Activated naive CD4-positive, alpha-beta T cell treated with anti-CD3 and anti-CD28 coated beads for 36 hours (primary cell): Measurements from ENCODE around the gene IVD. TPM values are rescaled to one million over a fixed set of nuclear protein-coding genes. Genes with fewer than 3 reads are reported as not detected.
A peak's percentile ranks its signal among the peaks of the same experiment; 100 is the strongest.

ENCODE experiments used
- CTCF ChIA-PET: fragments of 350-600 bp; sonication (Branson Sonifier 250); formaldehyde crosslinking; loops from one replicate; lab custom pipeline; 2021; ENCODE audit warnings: antibody characterized with exemption; lab: Charles Lee
- DNase-seq: peaks from one replicate; pipeline ENCODE4 v3.0.0-alpha.2; 2020
- H3K27ac Mint-ChIP-seq: one replicate; pipeline ENCODE4 v1.8.0; 2021; ENCODE audit warnings: mild to moderate bottlenecking, mixed read lengths
- H3K27me3 Mint-ChIP-seq: one replicate; pipeline ENCODE4 v1.8.0; 2021; ENCODE audit warnings: low read depth, mixed read lengths
- H3K36me3 Mint-ChIP-seq: one replicate; pipeline ENCODE4 v1.8.0; 2021; ENCODE audit warnings: low read depth, mixed read lengths
- H3K4me1 Mint-ChIP-seq: one replicate; pipeline ENCODE4 v1.8.0; 2021; ENCODE audit warnings: low read depth, mixed read lengths
- H3K4me3 Mint-ChIP-seq: one replicate; pipeline ENCODE4 v1.8.0; 2021; ENCODE audit warnings: mild to moderate bottlenecking, moderate library complexity, mixed read lengths
- H3K9me3 Mint-ChIP-seq: one replicate; pipeline ENCODE4 v1.8.0; 2021; ENCODE audit warnings: mixed read lengths
- intact Hi-C: fragments of 100-400 bp; cut with micrococcal nuclease; formaldehyde crosslinking; loops from one replicate; pipeline ENCODE4 v1.15.1; 2023
- total RNA-seq, 2 experiments: library from RNA; stranded (reverse); gene quantifications; one replicate each; pipeline ENCODE4 v1.2.3, GENCODE V29; 2021

IVD gene
- 10 to 100 TPM; 33.1 to 34.1 TPM for total RNA-seq

DNA sequence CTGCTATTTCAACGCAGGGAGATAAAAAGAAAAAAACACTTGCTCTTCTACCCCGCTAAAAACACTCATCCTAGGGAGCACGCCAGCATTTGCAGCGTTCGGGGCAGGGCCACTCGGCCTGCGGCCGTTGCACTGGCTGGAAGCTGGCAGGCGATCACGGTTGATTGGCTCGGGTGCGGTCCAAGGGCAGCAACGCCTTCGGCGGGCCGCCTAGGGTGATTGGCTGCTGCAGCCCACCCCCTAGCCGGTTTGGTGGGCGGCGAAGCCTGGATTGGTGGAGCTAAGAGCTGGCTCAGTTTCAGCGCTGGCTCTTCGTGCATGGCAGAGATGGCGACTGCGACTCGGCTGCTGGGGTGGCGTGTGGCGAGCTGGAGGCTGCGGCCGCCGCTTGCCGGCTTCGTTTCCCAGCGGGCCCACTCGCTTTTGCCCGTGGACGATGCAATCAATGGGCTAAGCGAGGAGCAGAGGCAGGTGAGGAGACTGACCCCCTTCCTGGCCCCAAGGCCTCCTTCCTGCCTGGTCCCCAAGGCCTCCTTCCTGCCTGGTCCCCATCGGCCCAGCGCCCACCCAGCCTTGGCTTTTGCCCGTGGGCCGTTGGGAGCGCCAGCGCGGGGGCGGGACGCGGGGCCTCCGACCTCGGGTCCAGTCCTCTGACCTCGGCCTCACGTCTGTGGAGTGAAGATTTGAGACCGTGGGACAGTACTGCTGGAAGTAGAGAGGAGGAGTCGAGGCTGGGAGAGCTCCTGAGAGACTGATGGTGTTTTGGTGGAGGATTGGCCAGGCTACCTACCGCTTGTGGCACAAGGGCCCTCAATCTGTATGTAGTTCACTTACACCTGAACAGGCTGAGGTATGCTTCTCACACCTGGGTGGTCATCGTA, at the start of gene IVD:
Gene IVD, plus strand, starts transcription at position 295 of the 881 bp plus-strand sequence. Its CDS starts 33 bp downstream, at position 328.
- CTCF ChIA-PET = interaction anchor here (0.6 to 3.8 kb wide), 6 partner anchors 17 to 87 kb away, joined by 3 to 20 read pairs (median 9); no protein-coding TSS in a partner anchor
- intact Hi-C loops = loop anchor here (1.0 to 10.0 kb wide), 4 partner anchors 23 to 361 kb away; partner anchors contain the start of genes KNSTRN and RMDN3
- no peaks in the 10 kb centered on the region for H3K27me3 Mint-ChIP-seq
- peak within 1 kb of the TSS; percentile 71 for H3K27ac Mint-ChIP-seq
- peak; percentile 94 for DNase-seq
- peak within 1 kb of the TSS; percentile 83 for H3K4me3 Mint-ChIP-seq
- H3K4me1 Mint-ChIP-seq = peaks cover 56% of the 10 kb centered on the region
- H3K36me3 Mint-ChIP-seq = peaks cover 12% of the 10 kb centered on the region
- no peaks in the 10 kb centered on the region for H3K9me3 Mint-ChIP-seq

- intact Hi-C loops = loop anchor here (5.0 kb wide), 1 partner anchor 49 kb away; the partner anchor contains the start of gene PLCB2
- no peak for DNase-seq
- H3K36me3 Mint-ChIP-seq = no peaks in the 10 kb centered on the region
- H3K4me3 Mint-ChIP-seq = no peak overlapping the region
- no peak overlapping the region for H3K27ac Mint-ChIP-seq
- peaks cover 5% of the 10 kb centered on the region for H3K27me3 Mint-ChIP-seq
- peaks cover 2% of the 10 kb centered on the region for H3K4me1 Mint-ChIP-seq
- no peaks in the 10 kb centered on the region for H3K9me3 Mint-ChIP-seq
- CTCF ChIA-PET = interaction anchor here (0.7 to 2.3 kb wide), 7 partner anchors 11 to 49 kb away, joined by 3 to 21 read pairs (median 6); no protein-coding TSS in a partner anchor
Observed at GRCh38 chr15:40355976-40356585, 49.5 kb upstream of the IVD start.

- Mint-ChIP-seq H3K9me3 (no peaks in the 10 kb centered on the region), H3K4me1 (peaks cover 2% of the 10 kb centered on the region), H3K27ac (no peak overlapping the region), H3K27me3 (peaks cover 5% of the 10 kb centered on the region), H3K36me3 (no peaks in the 10 kb centered on the region), H3K4me3 (peak overlapping the region; percentile 16)
- intact Hi-C loops = loop anchor here (5.0 kb wide), 1 partner anchor 50 kb away; the partner anchor contains the start of gene PLCB2
- CTCF ChIA-PET = interaction anchor here (0.8 to 2.3 kb wide), 5 partner anchors 11 to 66 kb away, joined by 3 to 16 read pairs (median 3); no protein-coding TSS in a partner anchor
- no peak for DNase-seq
Observed at GRCh38 chr15:40357246-40357645, 48.3 kb upstream of the IVD start.

DNA sequence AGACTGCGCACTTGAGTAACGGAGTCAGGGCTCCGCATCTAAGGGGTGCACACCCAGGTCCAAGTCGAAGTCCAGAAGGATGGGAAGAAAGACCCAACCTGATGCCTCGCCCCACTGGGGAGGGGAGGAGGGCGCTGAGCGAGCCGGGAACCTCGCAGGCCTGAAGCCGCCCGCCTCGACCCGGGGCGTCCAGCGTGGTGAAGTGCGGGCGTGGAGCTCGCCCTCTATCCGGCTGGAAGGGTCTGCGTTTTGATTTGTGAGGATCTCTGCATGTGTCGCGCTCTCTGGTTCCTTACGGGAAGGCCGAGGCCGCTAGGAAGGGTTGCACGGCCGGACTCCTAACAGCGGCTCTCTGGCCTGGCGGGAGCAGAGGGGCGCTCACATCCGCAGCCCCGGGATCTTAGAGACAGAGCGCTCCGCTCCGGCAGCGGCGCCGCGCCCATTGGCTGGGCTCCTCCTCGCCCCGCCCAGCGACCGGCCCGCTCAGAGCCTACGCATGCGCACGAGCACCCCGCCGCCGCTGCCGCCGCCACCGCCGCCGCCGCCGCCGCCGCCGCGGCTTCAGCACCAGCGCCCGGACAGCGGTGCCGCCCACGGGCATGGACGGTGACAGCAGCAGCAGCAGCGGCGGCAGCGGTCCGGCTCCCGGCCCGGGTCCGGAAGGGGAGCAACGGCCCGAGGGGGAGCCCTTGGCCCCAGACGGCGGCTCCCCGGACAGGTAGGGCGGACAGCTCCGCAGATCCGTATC, 47.7 kb upstream of the IVD start, which contains the start of gene DISP2:
Gene DISP2, plus strand, starts transcription at position 497 of the 748 bp plus-strand sequence. Its CDS starts 103 bp downstream, at position 600.
- Mint-ChIP-seq H3K36me3 (no peaks in the 10 kb centered on the region), H3K27me3 (peaks cover 5% of the 10 kb centered on the region), H3K4me3 (peak within 1 kb of the TSS; percentile 72), H3K9me3 (no peaks in the 10 kb centered on the region), H3K27ac (no peak within 1 kb of the TSS), H3K4me1 (peaks cover 2% of the 10 kb centered on the region)
- DNase-seq = peak; percentile 90
- intact Hi-C loops = loop anchor here (1.0 to 5.0 kb wide), 4 partner anchors 10 to 51 kb away; partner anchors contain the start of genes KNSTRN and PLCB2
- CTCF ChIA-PET = interaction anchor here (0.8 to 2.3 kb wide), 5 partner anchors 10 to 65 kb away, joined by 3 to 16 read pairs (median 3); no protein-coding TSS in a partner anchor

GRCh38 chr15:40358471-40359353, 46.9 kb upstream of the IVD start:
- H3K9me3 Mint-ChIP-seq = no peaks in the 10 kb centered on the region
- no peak for DNase-seq
- no peaks in the 10 kb centered on the region for H3K36me3 Mint-ChIP-seq
- CTCF ChIA-PET = interaction anchor here (2.3 kb wide), 1 partner anchor 14 kb away, joined by 16 read pairs; no protein-coding TSS in a partner anchor
- intact Hi-C loops = loop anchor here (1.0 to 5.0 kb wide), 4 partner anchors 10 to 51 kb away; partner anchors contain the start of genes KNSTRN and PLCB2
- H3K4me3 Mint-ChIP-seq = peak overlapping the region; percentile 57
- H3K4me1 Mint-ChIP-seq = peaks cover 2% of the 10 kb centered on the region
- peaks cover 5% of the 10 kb centered on the region for H3K27me3 Mint-ChIP-seq
- no peak overlapping the region for H3K27ac Mint-ChIP-seq

DNA sequence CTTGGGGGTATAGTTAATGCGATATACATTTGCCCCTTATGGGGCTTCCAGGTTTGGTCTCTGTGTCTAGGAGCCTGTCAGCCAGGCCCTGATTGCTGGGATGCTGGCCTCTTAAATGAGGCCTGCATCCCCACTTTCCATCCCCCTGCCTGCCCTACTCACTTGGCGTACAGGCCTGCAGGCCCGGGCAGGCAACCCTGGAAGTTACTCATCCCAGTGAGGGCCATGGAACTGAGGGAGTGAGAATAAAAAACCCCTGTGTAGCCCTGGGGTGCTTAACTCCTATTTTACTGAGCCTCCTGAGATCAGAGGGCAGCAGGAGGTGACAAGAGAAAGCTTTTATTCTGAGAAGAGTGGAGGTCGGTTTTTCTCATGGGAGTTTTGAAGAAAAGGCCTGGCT, 45.6 kb upstream of the IVD start:
- Mint-ChIP-seq H3K27ac (no peak overlapping the region), H3K9me3 (no peaks in the 10 kb centered on the region), H3K27me3 (peaks cover 5% of the 10 kb centered on the region), H3K4me3 (no peak overlapping the region), H3K4me1 (peaks cover 2% of the 10 kb centered on the region), H3K36me3 (no peaks in the 10 kb centered on the region)
- intact Hi-C loops = no loop called here
- no peak for DNase-seq
- CTCF ChIA-PET = interaction anchor here (0.7 kb wide), 1 partner anchor 10 kb away, joined by 3 read pairs; no protein-coding TSS in a partner anchor

DNA sequence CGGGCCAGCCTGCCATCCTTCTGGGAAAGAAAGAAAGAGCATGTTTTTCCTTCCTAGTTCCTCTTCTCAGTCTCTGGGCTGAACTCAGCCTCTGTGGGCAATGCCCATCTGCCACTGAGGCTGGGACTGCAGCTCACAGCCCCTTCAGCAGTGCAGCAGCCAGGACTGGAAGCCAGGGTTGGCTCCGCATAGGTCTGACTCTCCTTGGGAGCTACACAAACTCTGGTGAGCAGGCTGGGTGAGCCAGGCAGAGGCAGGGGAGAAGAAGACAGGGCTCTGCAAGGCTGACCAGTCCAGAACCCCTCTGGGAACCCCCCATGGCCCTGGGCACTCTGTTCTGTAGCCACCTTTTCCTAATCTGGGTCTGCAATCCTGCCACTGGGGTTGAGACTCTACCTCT, 44.0 kb upstream of the IVD start:
- H3K9me3 Mint-ChIP-seq = no peaks in the 10 kb centered on the region
- intact Hi-C loops = no loop called here
- H3K27ac Mint-ChIP-seq = no peak overlapping the region
- no peaks in the 10 kb centered on the region for H3K36me3 Mint-ChIP-seq
- DNase-seq = no peak
- peaks cover 2% of the 10 kb centered on the region for H3K4me1 Mint-ChIP-seq
- CTCF ChIA-PET = interaction anchor here (1.5 kb wide), 1 partner anchor 17 kb away, joined by 4 read pairs; no protein-coding TSS in a partner anchor
- H3K27me3 Mint-ChIP-seq = peaks cover 3% of the 10 kb centered on the region
- no peak overlapping the region for H3K4me3 Mint-ChIP-seq

DNA sequence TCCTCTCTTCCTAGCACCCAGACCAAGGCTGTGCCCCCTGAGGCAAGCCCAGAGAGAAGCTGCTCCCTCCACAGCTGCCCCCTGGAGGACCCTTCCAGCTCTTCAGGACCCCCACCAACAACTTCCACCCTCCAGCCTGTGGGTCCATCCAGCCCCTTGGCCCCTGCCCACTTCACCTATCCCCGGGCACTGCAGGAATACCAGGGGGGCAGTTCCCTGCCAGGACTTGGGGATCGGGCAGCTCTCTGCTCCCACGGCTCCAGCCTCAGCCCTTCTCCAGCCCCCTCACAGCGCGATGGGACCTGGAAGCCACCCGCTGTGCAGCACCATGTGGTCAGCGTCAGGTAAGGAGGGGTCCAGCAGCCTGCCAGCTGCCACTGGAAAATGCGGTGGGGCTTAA, 42.0 kb upstream of the IVD start:
- Mint-ChIP-seq H3K36me3 (no peaks in the 10 kb centered on the region), H3K4me3 (no peak overlapping the region), H3K27ac (no peak overlapping the region), H3K27me3 (no peaks in the 10 kb centered on the region), H3K4me1 (peaks cover 13% of the 10 kb centered on the region), H3K9me3 (no peaks in the 10 kb centered on the region)
- intact Hi-C loops = no loop called here
- CTCF ChIA-PET = interaction anchor here (5.8 kb wide), 1 partner anchor 20 kb away, joined by 29 read pairs; no protein-coding TSS in a partner anchor
- no peak for DNase-seq

DNA sequence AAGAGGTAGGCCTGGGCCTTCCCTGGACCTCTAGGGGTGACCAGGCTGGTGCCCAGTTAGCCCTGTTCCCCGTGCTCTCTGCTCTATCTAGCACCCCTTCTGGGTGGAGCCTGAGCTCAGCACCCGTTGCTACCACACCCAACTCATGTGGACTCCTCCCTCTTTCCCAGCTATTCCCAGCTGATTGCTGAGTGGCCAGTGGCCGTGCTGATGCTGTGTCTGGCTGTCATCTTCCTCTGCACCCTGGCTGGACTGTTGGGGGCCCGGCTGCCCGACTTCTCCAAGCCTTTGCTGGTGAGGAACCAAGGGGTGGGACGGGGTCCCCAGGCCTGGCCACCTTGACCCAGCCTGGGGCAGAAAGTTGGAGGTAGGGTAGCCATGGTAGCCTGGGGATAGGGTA, 41.3 kb upstream of the IVD start:
- no peaks in the 10 kb centered on the region for H3K27me3 Mint-ChIP-seq
- H3K36me3 Mint-ChIP-seq = no peaks in the 10 kb centered on the region
- intact Hi-C loops = no loop called here
- no peak overlapping the region for H3K27ac Mint-ChIP-seq
- peaks cover 11% of the 10 kb centered on the region for H3K4me1 Mint-ChIP-seq
- CTCF ChIA-PET = interaction anchor here (5.6 to 5.8 kb wide), 2 partner anchors 21 to 59 kb away, joined by 29 to 50 read pairs; no protein-coding TSS in a partner anchor
- no peaks in the 10 kb centered on the region for H3K9me3 Mint-ChIP-seq
- DNase-seq = no peak
- no peak overlapping the region for H3K4me3 Mint-ChIP-seq

DNA sequence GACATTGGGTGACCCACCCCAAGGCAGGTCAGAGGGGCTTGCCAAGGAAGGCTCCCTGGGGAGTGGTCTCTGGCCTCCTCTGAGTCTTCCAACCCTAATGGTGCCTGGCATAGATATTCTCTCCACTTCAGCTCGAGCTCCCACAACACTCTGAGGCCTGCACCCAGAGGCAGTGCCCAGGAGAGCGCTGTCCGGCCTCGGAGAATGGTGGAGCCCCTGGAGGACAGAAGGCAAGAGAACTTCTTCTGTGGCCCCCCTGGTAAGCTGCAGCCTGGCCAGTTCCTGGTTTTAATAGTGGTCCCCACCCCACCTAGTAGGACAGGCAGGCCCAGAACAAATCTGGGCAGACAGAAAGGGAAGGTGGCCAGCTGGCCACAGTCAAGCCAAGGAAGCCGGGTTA, 40.6 kb upstream of the IVD start:
- Mint-ChIP-seq H3K36me3 (no peaks in the 10 kb centered on the region), H3K4me1 (peaks cover 11% of the 10 kb centered on the region), H3K9me3 (no peaks in the 10 kb centered on the region), H3K27me3 (no peaks in the 10 kb centered on the region), H3K27ac (no peak overlapping the region), H3K4me3 (no peak overlapping the region)
- no peak for DNase-seq
- intact Hi-C loops = no loop called here
- CTCF ChIA-PET = interaction anchor here (0.7 to 5.8 kb wide), 6 partner anchors 22 to 90 kb away, joined by 3 to 50 read pairs (median 5); no protein-coding TSS in a partner anchor
